ENCODE measurements around the gene ITGBL1. TPM values are rescaled to one million over a fixed set of nuclear protein-coding genes. Genes with fewer than 3 reads are reported as not detected.

ITGBL1 gene
- total and polyA plus RNA-seq, 2 of the 8 experiments (the other 6 are each of a cell fraction or from before 2014, with no cell fraction given) = not detected

- TF ChIP-seq, protein P1, sequence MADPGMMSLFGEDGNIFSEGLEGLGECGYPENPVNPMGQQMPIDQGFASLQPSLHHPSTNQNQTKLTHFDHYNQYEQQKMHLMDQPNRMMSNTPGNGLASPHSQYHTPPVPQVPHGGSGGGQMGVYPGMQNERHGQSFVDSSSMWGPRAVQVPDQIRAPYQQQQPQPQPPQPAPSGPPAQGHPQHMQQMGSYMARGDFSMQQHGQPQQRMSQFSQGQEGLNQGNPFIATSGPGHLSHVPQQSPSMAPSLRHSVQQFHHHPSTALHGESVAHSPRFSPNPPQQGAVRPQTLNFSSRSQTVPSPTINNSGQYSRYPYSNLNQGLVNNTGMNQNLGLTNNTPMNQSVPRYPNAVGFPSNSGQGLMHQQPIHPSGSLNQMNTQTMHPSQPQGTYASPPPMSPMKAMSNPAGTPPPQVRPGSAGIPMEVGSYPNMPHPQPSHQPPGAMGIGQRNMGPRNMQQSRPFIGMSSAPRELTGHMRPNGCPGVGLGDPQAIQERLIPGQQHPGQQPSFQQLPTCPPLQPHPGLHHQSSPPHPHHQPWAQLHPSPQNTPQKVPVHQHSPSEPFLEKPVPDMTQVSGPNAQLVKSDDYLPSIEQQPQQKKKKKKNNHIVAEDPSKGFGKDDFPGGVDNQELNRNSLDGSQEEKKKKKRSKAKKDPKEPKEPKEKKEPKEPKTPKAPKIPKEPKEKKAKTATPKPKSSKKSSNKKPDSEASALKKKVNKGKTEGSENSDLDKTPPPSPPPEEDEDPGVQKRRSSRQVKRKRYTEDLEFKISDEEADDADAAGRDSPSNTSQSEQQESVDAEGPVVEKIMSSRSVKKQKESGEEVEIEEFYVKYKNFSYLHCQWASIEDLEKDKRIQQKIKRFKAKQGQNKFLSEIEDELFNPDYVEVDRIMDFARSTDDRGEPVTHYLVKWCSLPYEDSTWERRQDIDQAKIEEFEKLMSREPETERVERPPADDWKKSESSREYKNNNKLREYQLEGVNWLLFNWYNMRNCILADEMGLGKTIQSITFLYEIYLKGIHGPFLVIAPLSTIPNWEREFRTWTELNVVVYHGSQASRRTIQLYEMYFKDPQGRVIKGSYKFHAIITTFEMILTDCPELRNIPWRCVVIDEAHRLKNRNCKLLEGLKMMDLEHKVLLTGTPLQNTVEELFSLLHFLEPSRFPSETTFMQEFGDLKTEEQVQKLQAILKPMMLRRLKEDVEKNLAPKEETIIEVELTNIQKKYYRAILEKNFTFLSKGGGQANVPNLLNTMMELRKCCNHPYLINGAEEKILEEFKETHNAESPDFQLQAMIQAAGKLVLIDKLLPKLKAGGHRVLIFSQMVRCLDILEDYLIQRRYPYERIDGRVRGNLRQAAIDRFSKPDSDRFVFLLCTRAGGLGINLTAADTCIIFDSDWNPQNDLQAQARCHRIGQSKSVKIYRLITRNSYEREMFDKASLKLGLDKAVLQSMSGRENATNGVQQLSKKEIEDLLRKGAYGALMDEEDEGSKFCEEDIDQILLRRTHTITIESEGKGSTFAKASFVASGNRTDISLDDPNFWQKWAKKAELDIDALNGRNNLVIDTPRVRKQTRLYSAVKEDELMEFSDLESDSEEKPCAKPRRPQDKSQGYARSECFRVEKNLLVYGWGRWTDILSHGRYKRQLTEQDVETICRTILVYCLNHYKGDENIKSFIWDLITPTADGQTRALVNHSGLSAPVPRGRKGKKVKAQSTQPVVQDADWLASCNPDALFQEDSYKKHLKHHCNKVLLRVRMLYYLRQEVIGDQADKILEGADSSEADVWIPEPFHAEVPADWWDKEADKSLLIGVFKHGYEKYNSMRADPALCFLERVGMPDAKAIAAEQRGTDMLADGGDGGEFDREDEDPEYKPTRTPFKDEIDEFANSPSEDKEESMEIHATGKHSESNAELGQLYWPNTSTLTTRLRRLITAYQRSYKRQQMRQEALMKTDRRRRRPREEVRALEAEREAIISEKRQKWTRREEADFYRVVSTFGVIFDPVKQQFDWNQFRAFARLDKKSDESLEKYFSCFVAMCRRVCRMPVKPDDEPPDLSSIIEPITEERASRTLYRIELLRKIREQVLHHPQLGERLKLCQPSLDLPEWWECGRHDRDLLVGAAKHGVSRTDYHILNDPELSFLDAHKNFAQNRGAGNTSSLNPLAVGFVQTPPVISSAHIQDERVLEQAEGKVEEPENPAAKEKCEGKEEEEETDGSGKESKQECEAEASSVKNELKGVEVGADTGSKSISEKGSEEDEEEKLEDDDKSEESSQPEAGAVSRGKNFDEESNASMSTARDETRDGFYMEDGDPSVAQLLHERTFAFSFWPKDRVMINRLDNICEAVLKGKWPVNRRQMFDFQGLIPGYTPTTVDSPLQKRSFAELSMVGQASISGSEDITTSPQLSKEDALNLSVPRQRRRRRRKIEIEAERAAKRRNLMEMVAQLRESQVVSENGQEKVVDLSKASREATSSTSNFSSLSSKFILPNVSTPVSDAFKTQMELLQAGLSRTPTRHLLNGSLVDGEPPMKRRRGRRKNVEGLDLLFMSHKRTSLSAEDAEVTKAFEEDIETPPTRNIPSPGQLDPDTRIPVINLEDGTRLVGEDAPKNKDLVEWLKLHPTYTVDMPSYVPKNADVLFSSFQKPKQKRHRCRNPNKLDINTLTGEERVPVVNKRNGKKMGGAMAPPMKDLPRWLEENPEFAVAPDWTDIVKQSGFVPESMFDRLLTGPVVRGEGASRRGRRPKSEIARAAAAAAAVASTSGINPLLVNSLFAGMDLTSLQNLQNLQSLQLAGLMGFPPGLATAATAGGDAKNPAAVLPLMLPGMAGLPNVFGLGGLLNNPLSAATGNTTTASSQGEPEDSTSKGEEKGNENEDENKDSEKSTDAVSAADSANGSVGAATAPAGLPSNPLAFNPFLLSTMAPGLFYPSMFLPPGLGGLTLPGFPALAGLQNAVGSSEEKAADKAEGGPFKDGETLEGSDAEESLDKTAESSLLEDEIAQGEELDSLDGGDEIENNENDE (IDR thresholded peaks at IDR 0.05; ENCODE audit: insufficient replicate concordance, low read length) = no peak
- no peak for TF ChIP-seq BACH1 (IDR thresholded peaks at IDR 0.05; ENCODE audit: low read length)
- TF ChIP-seq KDM4A (IDR thresholded peaks at IDR 0.05; ENCODE audit: low read depth, low read length, severe bottlenecking) = no peak
- TF ChIP-seq POLR2AphosphoS5 (IDR thresholded peaks at IDR 0.05; ENCODE audit: low read depth, low read length) = no peak
- TF ChIP-seq E2F6 (IDR thresholded peaks at IDR 0.05) = no peak
- TF ChIP-seq, protein P2, sequence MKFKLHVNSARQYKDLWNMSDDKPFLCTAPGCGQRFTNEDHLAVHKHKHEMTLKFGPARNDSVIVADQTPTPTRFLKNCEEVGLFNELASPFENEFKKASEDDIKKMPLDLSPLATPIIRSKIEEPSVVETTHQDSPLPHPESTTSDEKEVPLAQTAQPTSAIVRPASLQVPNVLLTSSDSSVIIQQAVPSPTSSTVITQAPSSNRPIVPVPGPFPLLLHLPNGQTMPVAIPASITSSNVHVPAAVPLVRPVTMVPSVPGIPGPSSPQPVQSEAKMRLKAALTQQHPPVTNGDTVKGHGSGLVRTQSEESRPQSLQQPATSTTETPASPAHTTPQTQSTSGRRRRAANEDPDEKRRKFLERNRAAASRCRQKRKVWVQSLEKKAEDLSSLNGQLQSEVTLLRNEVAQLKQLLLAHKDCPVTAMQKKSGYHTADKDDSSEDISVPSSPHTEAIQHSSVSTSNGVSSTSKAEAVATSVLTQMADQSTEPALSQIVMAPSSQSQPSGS (IDR thresholded peaks at IDR 0.05; ENCODE audit: low read length) = no peak
- no peak for TF ChIP-seq TCF12 (IDR thresholded peaks at IDR 0.05; ENCODE audit: low read depth, low read length)
- TF ChIP-seq KDM5A (IDR thresholded peaks at IDR 0.05; ENCODE audit: low read length) = no peak
- no peak for TF ChIP-seq HDAC2 (IDR thresholded peaks at IDR 0.05; ENCODE audit: borderline replicate concordance in 1 of 2, low read depth in 2 of 2, low read length in 2 of 2)
Observed at GRCh38 chr13:101726681-101727080, 274.2 kb downstream of the ITGBL1 start (continued).
